HepG2 (cell line): ENCODE data around the gene RAB40AL. TPM values are rescaled to one million over a fixed set of nuclear protein-coding genes. Genes with fewer than 3 reads are reported as not detected.

Experiments used
- ATAC-seq: fragments of 200-7000 bp; cut with Tn5 transposase; 3 replicates; pipeline ENCODE4 v1.9.1; 2020; ENCODE audit warnings: mild to moderate bottlenecking, moderate library complexity
- BruUV-seq: library from RNA; stranded (reverse); fragments of 400-500 nt; replicated peaks from 2 replicates; lab custom pipeline; 2021; lab: Mats Ljungman, UMichigan
- CTCF ChIA-PET: fragments of 300-600 bp; formaldehyde crosslinking; extraction: SDS; loops from one replicate; lab custom pipeline; 2021; ENCODE audit warnings: low total read pairs, inconsistent platforms, low intra/inter-chr PET ratio; lab: Yijun Ruan, JAX
- POLR2A ChIA-PET: fragments of 350-600 bp; sonication (Branson Sonifier 250); formaldehyde crosslinking; loops from one replicate; lab custom pipeline; 2020; ENCODE audit warnings: antibody characterized with exemption, inconsistent platforms; lab: Yijun Ruan, JAX
- DNase-seq: peaks from one replicate; pipeline ENCODE4 v3.0.0-alpha.2; 2015; ENCODE audit warnings: low spot score
- FAIRE-seq: peaks from 3 replicates; lab custom pipeline; 2011; peaks lifted over from hg19 to GRCh38; lab: Jason Lieb, UNC
- H2AFZ ChIP-seq: one replicate; pipeline ENCODE4 v1.6.1; 2011; ENCODE audit warnings: low read length, inconsistent platforms
- H3K27ac ChIP-seq: fragments of 300-600 bp; 3 replicates; pipeline ENCODE4 v1.8.0; 2011; ENCODE audit warnings: mixed run types, mild to moderate bottlenecking, mixed read lengths, low read length, inconsistent platforms; ENCODE audit not compliant: insufficient read depth; ENCODE audit errors: extremely low read length
- H3K27me3 ChIP-seq, 2 experiments: fragments of 200-600 bp in 1 of 2; 2 replicates in 1 of 2; 3 replicates in 1 of 2; pipeline versions ENCODE4 v1.6.0 to v1.8.0; 2011; ENCODE audit warnings: low read length in 2 of 2, mild to moderate bottlenecking in 2 of 2, moderate library complexity in 2 of 2, inconsistent platforms in 1 of 2; ENCODE audit not compliant: insufficient read depth in 2 of 2, control insufficient read depth in 1 of 2
- H3K36me3 ChIP-seq, 2 experiments: fragments of 200-600 bp in 1 of 2; replicated peaks in 1 of 2; 2 replicates in 1 of 2; 3 replicates in 1 of 2; pipeline versions ENCODE4 v1.5.1 to v1.8.0; 2011; ENCODE audit warnings: low read length in 2 of 2, inconsistent platforms in 1 of 2; ENCODE audit not compliant: insufficient read depth in 2 of 2, control insufficient read depth in 1 of 2
- H3K4me1 ChIP-seq: 2 replicates; pipeline ENCODE4 v1.5.1; 2012; ENCODE audit warnings: low read length, inconsistent platforms; ENCODE audit not compliant: insufficient read depth
- H3K4me2 ChIP-seq: 2 replicates; pipeline ENCODE4 v1.6.0; 2011; ENCODE audit warnings: low read depth, low read length, inconsistent platforms
- H3K4me3 ChIP-seq, 3 experiments: fragments of 200-600 bp in 1 of 3; sonication (generic), shearing (Covaris generic) in 1 of 3; replicated peaks in 1 of 3; 2 replicates each; pipeline ENCODE4 v1.5.1; 2011 to 2016; ENCODE audit warnings: low read length in 3 of 3, inconsistent platforms in 2 of 3, low read depth in 2 of 3, mild to moderate bottlenecking in 2 of 3, control low read depth in 1 of 3, mixed read lengths in 1 of 3; ENCODE audit not compliant: insufficient read depth in 1 of 3
- H3K79me2 ChIP-seq: one replicate; pipeline ENCODE4 v1.6.1; 2011; ENCODE audit warnings: low read length, inconsistent platforms; ENCODE audit not compliant: insufficient read depth
- H3K9ac ChIP-seq: 2 replicates; pipeline ENCODE4 v1.6.0; 2011; ENCODE audit warnings: mild to moderate bottlenecking, low read depth, low read length, inconsistent platforms; ENCODE audit not compliant: insufficient read depth
- H3K9me3 ChIP-seq: 2 replicates; pipeline ENCODE4 v1.5.1; 2012; ENCODE audit warnings: mild to moderate bottlenecking, low read length
- H4K20me1 ChIP-seq: 2 replicates; pipeline ENCODE4 v1.6.0; 2011; ENCODE audit warnings: inconsistent platforms, mild to moderate bottlenecking, low read length, moderate library complexity; ENCODE audit not compliant: insufficient read depth
- IRF2 ChIP-seq: IDR thresholded peaks from 2 replicates; pipeline ENCODE4 v1.6.1; 2018; ENCODE audit warnings: missing genetic modification reagents, missing compliant biosample characterization
- SAP130 ChIP-seq: IDR thresholded peaks from 2 replicates; pipeline ENCODE4 v1.6.1; 2016; ENCODE audit warnings: low read depth
- SP2 ChIP-seq: sonication (generic); formaldehyde crosslinking; IDR thresholded peaks from 2 replicates; pipeline ENCODE4 v1.5.1; 2020; ENCODE audit warnings: mild to moderate bottlenecking, missing genetic modification reagents
- ZBTB7A ChIP-seq: sonication (generic); formaldehyde crosslinking; IDR thresholded peaks from 2 replicates; pipeline ENCODE4 v1.8.0; 2022; ENCODE audit warnings: mild to moderate bottlenecking, missing genetic modification reagents
- ZNF232 ChIP-seq: sonication (generic); formaldehyde crosslinking; IDR thresholded peaks from 2 replicates; pipeline ENCODE4 v1.4.0; 2020; ENCODE audit warnings: missing genetic modification reagents, borderline replicate concordance
- ZNF432 ChIP-seq: sonication (generic); formaldehyde crosslinking; IDR thresholded peaks from 2 replicates; pipeline ENCODE4 v1.5.0; 2020; ENCODE audit warnings: missing genetic modification reagents, mild to moderate bottlenecking, borderline replicate concordance
- ZNF549 ChIP-seq: sonication (generic); formaldehyde crosslinking; IDR thresholded peaks from 2 replicates; pipeline ENCODE4 v1.5.0; 2020; ENCODE audit warnings: missing genetic modification reagents
- ZNF552 ChIP-seq: sonication (generic); formaldehyde crosslinking; IDR thresholded peaks from 2 replicates; pipeline ENCODE4 v1.9.0; 2022; ENCODE audit warnings: missing genetic modification reagents, mild to moderate bottlenecking, borderline replicate concordance
- ZNF577 ChIP-seq: sonication (generic); formaldehyde crosslinking; IDR thresholded peaks from 2 replicates; pipeline ENCODE4 v1.4.0; 2020; ENCODE audit warnings: mild to moderate bottlenecking, low read depth, missing genetic modification reagents, borderline replicate concordance
- WGBS: methylation state at CpG from one replicate; pipeline ENCODE4 v1.1.6; 2017; ENCODE audit warnings: low lambda C conversion rate; 5-methylcytosine and 5-hydroxymethylcytosine counted together
- in situ Hi-C: cut with HindIII; loops from 2 replicates; pipeline ENCODE4 v1.10.0; 2017; ENCODE audit warnings: low pct_unique_long_range_greater_than_20kb; ENCODE audit not compliant: extremely low pct_ligation_motif_present
- intact Hi-C: fragments of 100-400 bp; cut with micrococcal nuclease; formaldehyde crosslinking; loops from one replicate; pipeline ENCODE4 v1.10.0; 2022; ENCODE audit not compliant: unreplicated experiment
- polyA plus RNA-seq, 8 experiments: library from polyadenylated mRNA; depleted of rRNA in 3 of 8; stranded (reverse) in 7 of 8; unstranded in 1 of 8; fragments of >200 nt; fragmentation: Illumina TruSeq in 4 of 8; extraction: Trizol in 4 of 8; gene quantifications; 2 replicates each; pipeline versions ENCODE4 v1.2.1 to v1.2.3, GENCODE V29; 2011 to 2016; ENCODE audit warnings: low read depth in 4 of 8, missing spikeins in 1 of 8, mixed read lengths in 1 of 8; ENCODE audit not compliant: insufficient read depth in 1 of 8
- total RNA-seq, 5 experiments: library from RNA; depleted of rRNA; stranded (reverse); fragments of >200 nt; fragmentation: Illumina TruSeq; extraction: Trizol; gene quantifications; 2 replicates each; pipeline ENCODE4 v1.2.3, GENCODE V29; 2016; ENCODE audit warnings: low read depth in 1 of 5
- TF ChIP-seq, protein P1 (sequence below): sonication (generic); formaldehyde crosslinking; IDR thresholded peaks from 2 replicates; pipeline ENCODE4 v1.4.0; 2020; ENCODE audit warnings: missing genetic modification reagents
- TF ChIP-seq, protein P2 (sequence below): sonication (generic); formaldehyde crosslinking; IDR thresholded peaks from 2 replicates; pipeline ENCODE4 v1.4.0; 2020; ENCODE audit warnings: mild to moderate bottlenecking, missing genetic modification reagents
- TF ChIP-seq, protein P3 (sequence below): IDR thresholded peaks from 2 replicates; pipeline ENCODE4 v1.6.1; 2016; ENCODE audit warnings: mild to moderate bottlenecking, missing biosample characterization, missing genetic modification reagents
- TF ChIP-seq, protein P4 (sequence below), 2 experiments: IDR thresholded peaks; 2 replicates each; pipeline ENCODE4 v1.6.1; 2011 to 2012; ENCODE audit warnings: low read length in 2 of 2, borderline replicate concordance in 1 of 2, low read depth in 1 of 2, mild to moderate bottlenecking in 1 of 2, moderate library complexity in 1 of 2
- TF ChIP-seq, protein P5 (sequence below): sonication (generic); formaldehyde crosslinking; conservative IDR thresholded peaks from 2 replicates; pipeline ENCODE4 v1.8.0; 2022; ENCODE audit warnings: mild to moderate bottlenecking, moderate library complexity, missing genetic modification reagents

RAB40AL gene
- total and polyA plus RNA-seq, 2 of the 13 experiments (the other 11 are each of a cell fraction or from before 2014, with no cell fraction given), result 0.08 to 0.40 TPM

DNA sequence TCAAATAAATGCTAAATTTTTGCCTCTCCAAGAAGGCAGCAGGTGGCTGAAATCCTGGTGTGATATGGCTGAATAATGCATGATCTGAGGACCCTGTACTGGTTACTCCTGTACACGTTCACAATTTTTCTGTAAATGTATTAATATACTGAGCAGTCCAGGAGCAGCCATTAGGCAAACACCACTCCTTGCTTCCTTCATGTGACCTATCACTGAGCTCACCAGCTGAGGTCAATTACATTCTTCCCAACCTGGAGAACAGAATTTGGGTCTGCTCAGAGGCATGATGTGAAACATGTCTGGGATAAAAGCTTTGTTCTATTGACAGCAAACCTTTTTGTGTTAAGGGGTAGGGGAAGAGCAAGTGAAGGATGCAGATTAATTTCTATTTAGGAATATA lies 26.9 kb downstream of the RAB40AL start:
- FAIRE-seq (no peak), DNase-seq (no peak), ATAC-seq (no peak)
- in situ Hi-C loops (no loop called here), intact Hi-C loops (no loop called here)
- ChIA-PET POLR2A (no interaction called here), CTCF (no interaction called here)
- no peak overlapping the region for H2AFZ ChIP-seq
- H3K27ac ChIP-seq, result no peak overlapping the region
- H3K36me3 ChIP-seq, result no peaks in the 10 kb centered on the region
- H3K4me3 ChIP-seq, result no peak overlapping the region
- no peaks in the 10 kb centered on the region for H3K27me3 ChIP-seq
- H4K20me1 ChIP-seq, result no peaks in the 10 kb centered on the region
- no peaks in the 10 kb centered on the region for H3K79me2 ChIP-seq
- no peaks in the 10 kb centered on the region for H3K4me1 ChIP-seq
- no peak for TF ChIP-seq ZNF432 (CRISPR knock-in tag)
- TF ChIP-seq ZNF549 (CRISPR knock-in tag), result no peak
- TF ChIP-seq SP2 (CRISPR knock-in tag), result no peak
- TF ChIP-seq, protein P1, sequence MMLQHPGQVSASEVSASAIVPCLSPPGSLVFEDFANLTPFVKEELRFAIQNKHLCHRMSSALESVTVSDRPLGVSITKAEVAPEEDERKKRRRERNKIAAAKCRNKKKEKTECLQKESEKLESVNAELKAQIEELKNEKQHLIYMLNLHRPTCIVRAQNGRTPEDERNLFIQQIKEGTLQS, result no peak
- TF ChIP-seq ZBTB7A, result no peak
- TF ChIP-seq SAP130 (CRISPR knock-in tag), result no peak
- TF ChIP-seq, protein P2, sequence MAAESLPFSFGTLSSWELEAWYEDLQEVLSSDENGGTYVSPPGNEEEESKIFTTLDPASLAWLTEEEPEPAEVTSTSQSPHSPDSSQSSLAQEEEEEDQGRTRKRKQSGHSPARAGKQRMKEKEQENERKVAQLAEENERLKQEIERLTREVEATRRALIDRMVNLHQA (CRISPR knock-in tag), result no peak
- TF ChIP-seq, protein P3, sequence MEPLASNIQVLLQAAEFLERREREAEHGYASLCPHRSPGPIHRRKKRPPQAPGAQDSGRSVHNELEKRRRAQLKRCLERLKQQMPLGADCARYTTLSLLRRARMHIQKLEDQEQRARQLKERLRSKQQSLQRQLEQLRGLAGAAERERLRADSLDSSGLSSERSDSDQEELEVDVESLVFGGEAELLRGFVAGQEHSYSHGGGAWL (CRISPR knock-in tag), result no peak
- no peak for TF ChIP-seq ZNF552 (CRISPR knock-in tag)
- TF ChIP-seq, protein P4, sequence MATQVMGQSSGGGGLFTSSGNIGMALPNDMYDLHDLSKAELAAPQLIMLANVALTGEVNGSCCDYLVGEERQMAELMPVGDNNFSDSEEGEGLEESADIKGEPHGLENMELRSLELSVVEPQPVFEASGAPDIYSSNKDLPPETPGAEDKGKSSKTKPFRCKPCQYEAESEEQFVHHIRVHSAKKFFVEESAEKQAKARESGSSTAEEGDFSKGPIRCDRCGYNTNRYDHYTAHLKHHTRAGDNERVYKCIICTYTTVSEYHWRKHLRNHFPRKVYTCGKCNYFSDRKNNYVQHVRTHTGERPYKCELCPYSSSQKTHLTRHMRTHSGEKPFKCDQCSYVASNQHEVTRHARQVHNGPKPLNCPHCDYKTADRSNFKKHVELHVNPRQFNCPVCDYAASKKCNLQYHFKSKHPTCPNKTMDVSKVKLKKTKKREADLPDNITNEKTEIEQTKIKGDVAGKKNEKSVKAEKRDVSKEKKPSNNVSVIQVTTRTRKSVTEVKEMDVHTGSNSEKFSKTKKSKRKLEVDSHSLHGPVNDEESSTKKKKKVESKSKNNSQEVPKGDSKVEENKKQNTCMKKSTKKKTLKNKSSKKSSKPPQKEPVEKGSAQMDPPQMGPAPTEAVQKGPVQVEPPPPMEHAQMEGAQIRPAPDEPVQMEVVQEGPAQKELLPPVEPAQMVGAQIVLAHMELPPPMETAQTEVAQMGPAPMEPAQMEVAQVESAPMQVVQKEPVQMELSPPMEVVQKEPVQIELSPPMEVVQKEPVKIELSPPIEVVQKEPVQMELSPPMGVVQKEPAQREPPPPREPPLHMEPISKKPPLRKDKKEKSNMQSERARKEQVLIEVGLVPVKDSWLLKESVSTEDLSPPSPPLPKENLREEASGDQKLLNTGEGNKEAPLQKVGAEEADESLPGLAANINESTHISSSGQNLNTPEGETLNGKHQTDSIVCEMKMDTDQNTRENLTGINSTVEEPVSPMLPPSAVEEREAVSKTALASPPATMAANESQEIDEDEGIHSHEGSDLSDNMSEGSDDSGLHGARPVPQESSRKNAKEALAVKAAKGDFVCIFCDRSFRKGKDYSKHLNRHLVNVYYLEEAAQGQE (IDR thresholded peaks at IDR 0.05; ENCODE audit: borderline replicate concordance in 1 of 2, low read depth in 1 of 2, low read length in 2 of 2), result no peak
- TF ChIP-seq, protein P5, sequence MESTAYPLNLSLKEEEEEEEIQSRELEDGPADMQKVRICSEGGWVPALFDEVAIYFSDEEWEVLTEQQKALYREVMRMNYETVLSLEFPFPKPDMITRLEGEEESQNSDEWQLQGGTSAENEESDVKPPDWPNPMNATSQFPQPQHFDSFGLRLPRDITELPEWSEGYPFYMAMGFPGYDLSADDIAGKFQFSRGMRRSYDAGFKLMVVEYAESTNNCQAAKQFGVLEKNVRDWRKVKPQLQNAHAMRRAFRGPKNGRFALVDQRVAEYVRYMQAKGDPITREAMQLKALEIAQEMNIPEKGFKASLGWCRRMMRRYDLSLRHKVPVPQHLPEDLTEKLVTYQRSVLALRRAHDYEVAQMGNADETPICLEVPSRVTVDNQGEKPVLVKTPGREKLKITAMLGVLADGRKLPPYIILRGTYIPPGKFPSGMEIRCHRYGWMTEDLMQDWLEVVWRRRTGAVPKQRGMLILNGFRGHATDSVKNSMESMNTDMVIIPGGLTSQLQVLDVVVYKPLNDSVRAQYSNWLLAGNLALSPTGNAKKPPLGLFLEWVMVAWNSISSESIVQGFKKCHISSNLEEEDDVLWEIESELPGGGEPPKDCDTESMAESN (CRISPR knock-in tag), result no peak
- TF ChIP-seq IRF2, result no peak
- no peak for TF ChIP-seq ZNF577
- no peak for TF ChIP-seq ZNF232 (CRISPR knock-in tag)
- H3K9me3 ChIP-seq, result no peaks in the 10 kb centered on the region
- BruUV-seq, result no TSS peak
- WGBS, result 0% methylated on average over 1 of the region's 1 CpG
- H3K9ac ChIP-seq, result no peak overlapping the region
- no peak overlapping the region for H3K4me2 ChIP-seq
